ENCODE measurements around the gene ABHD17A.

The ABHD17A gene

GRCh38 chr19:1854542-1855039, 30.7 kb downstream of the ABHD17A start:
- Histone ChIP-seq H3K27me3 (ENCODE audit: insufficient read depth, insufficient read length) (no peaks in the 10 kb centered on the region), H3K4me3 (ENCODE audit: insufficient read length, low read depth) (peak overlapping the region; percentile 41), H3K4me1 (ENCODE audit: insufficient read depth, insufficient read length) (peaks cover 45% of the 10 kb centered on the region), H3K9ac (ENCODE audit: insufficient read length, low read depth) (peak overlapping the region; percentile 78), H3K9me3 (ENCODE audit: insufficient read depth, low read length) (no peaks in the 10 kb centered on the region), H3K36me3 (ENCODE audit: insufficient read depth, insufficient read length, low read length) (peaks cover 19% of the 10 kb centered on the region)
- no peak for DNase-seq (ENCODE audit: low read depth, low spot score)
- TF ChIP-seq SUZ12 (IDR thresholded peaks at IDR 0.05; ENCODE audit: extremely low read depth, insufficient read depth, insufficient read length) (no peak), ZNF274 (IDR thresholded peaks at IDR 0.05; ENCODE audit: low read depth, low read length) (no peak), YY1 (IDR thresholded peaks at IDR 0.05; ENCODE audit: insufficient read depth, insufficient read length) (no peak)

- Histone ChIP-seq H3K4me1 (ENCODE audit: insufficient read depth, insufficient read length) (peaks cover 42% of the 10 kb centered on the region), H3K4me3 (ENCODE audit: insufficient read length, low read depth) (peak overlapping the region; percentile 41), H3K9me3 (ENCODE audit: insufficient read depth, low read length) (no peaks in the 10 kb centered on the region), H3K36me3 (ENCODE audit: insufficient read depth, insufficient read length, low read length) (peaks cover 19% of the 10 kb centered on the region), H3K9ac (ENCODE audit: insufficient read length, low read depth) (peak overlapping the region; percentile 78), H3K27me3 (ENCODE audit: insufficient read depth, insufficient read length) (no peaks in the 10 kb centered on the region)
- TF ChIP-seq ZNF274 (IDR thresholded peaks at IDR 0.05; ENCODE audit: low read depth, low read length) (no peak), SUZ12 (IDR thresholded peaks at IDR 0.05; ENCODE audit: extremely low read depth, insufficient read depth, insufficient read length) (no peak)
- no peak for DNase-seq (ENCODE audit: low read depth, low spot score)
Observed at GRCh38 chr19:1854039-1854541, 31.2 kb downstream of the ABHD17A start.

- DNase-seq (ENCODE audit: low read depth, low spot score) = no peak
- TF ChIP-seq YY1 (IDR thresholded peaks at IDR 0.05; ENCODE audit: insufficient read depth, insufficient read length) (no peak), SUZ12 (IDR thresholded peaks at IDR 0.05; ENCODE audit: extremely low read depth, insufficient read depth, insufficient read length) (no peak), ZNF274 (IDR thresholded peaks at IDR 0.05; ENCODE audit: low read depth, low read length) (no peak)
- Histone ChIP-seq H3K36me3 (ENCODE audit: insufficient read depth, insufficient read length, low read length) (peaks cover 19% of the 10 kb centered on the region), H3K9ac (ENCODE audit: insufficient read length, low read depth) (peak overlapping the region; percentile 81), H3K4me1 (ENCODE audit: insufficient read depth, insufficient read length) (peaks cover 36% of the 10 kb centered on the region), H3K27me3 (ENCODE audit: insufficient read depth, insufficient read length) (no peaks in the 10 kb centered on the region), H3K9me3 (ENCODE audit: insufficient read depth, low read length) (no peaks in the 10 kb centered on the region), H3K4me3 (ENCODE audit: insufficient read length, low read depth) (no peak overlapping the region)
Observed at GRCh38 chr19:1853295-1854038, 31.8 kb downstream of the ABHD17A start.

GRCh38 chr19:1852581-1853128, 32.6 kb downstream of the ABHD17A start:
- Histone ChIP-seq H3K4me1 (ENCODE audit: insufficient read depth, insufficient read length) (peaks cover 29% of the 10 kb centered on the region), H3K27me3 (ENCODE audit: insufficient read depth, insufficient read length) (no peaks in the 10 kb centered on the region), H3K4me3 (ENCODE audit: insufficient read length, low read depth) (no peak overlapping the region), H3K36me3 (ENCODE audit: insufficient read depth, insufficient read length, low read length) (peaks cover 19% of the 10 kb centered on the region), H3K9ac (ENCODE audit: insufficient read length, low read depth) (peak overlapping the region; percentile 81), H3K9me3 (ENCODE audit: insufficient read depth, low read length) (no peaks in the 10 kb centered on the region)
- no peak for DNase-seq (ENCODE audit: low read depth, low spot score)
- TF ChIP-seq YY1 (IDR thresholded peaks at IDR 0.05; ENCODE audit: insufficient read depth, insufficient read length) (no peak), SUZ12 (IDR thresholded peaks at IDR 0.05; ENCODE audit: extremely low read depth, insufficient read depth, insufficient read length) (no peak), ZNF274 (IDR thresholded peaks at IDR 0.05; ENCODE audit: low read depth, low read length) (no peak)

GRCh38 chr19:1851654-1852580, 33.4 kb downstream of the ABHD17A start:
- peaks cover 23% of the 10 kb centered on the region for H3K4me1 ChIP-seq (ENCODE audit: insufficient read depth, insufficient read length)

GRCh38 chr19:1850809-1851653, 34.3 kb downstream of the ABHD17A start:
- Histone ChIP-seq H3K36me3 (ENCODE audit: insufficient read depth, insufficient read length, low read length) (peaks cover 32% of the 10 kb centered on the region), H3K9ac (ENCODE audit: insufficient read length, low read depth) (no peak overlapping the region), H3K9me3 (ENCODE audit: insufficient read depth, low read length) (no peaks in the 10 kb centered on the region), H3K4me1 (ENCODE audit: insufficient read depth, insufficient read length) (peaks cover 23% of the 10 kb centered on the region), H3K4me3 (ENCODE audit: insufficient read length, low read depth) (no peak overlapping the region), H3K27me3 (ENCODE audit: insufficient read depth, insufficient read length) (no peaks in the 10 kb centered on the region)
- no peak for DNase-seq (ENCODE audit: low read depth, low spot score)
- TF ChIP-seq ZNF274 (IDR thresholded peaks at IDR 0.05; ENCODE audit: low read depth, low read length) (no peak), SUZ12 (IDR thresholded peaks at IDR 0.05; ENCODE audit: extremely low read depth, insufficient read depth, insufficient read length) (no peak), YY1 (IDR thresholded peaks at IDR 0.05; ENCODE audit: insufficient read depth, insufficient read length) (no peak)

More at GRCh38 chr19:1851654-1852580, 33.4 kb downstream of the ABHD17A start:
- H3K27me3 ChIP-seq (ENCODE audit: insufficient read depth, insufficient read length) = no peaks in the 10 kb centered on the region
- H3K9me3 ChIP-seq (ENCODE audit: insufficient read depth, low read length) = no peaks in the 10 kb centered on the region
- DNase-seq (ENCODE audit: low read depth, low spot score) = no peak
- TF ChIP-seq ZNF274 (IDR thresholded peaks at IDR 0.05; ENCODE audit: low read depth, low read length) = no peak
- TF ChIP-seq YY1 (IDR thresholded peaks at IDR 0.05; ENCODE audit: insufficient read depth, insufficient read length) = no peak
- TF ChIP-seq SUZ12 (IDR thresholded peaks at IDR 0.05; ENCODE audit: extremely low read depth, insufficient read depth, insufficient read length) = no peak
- H3K36me3 ChIP-seq (ENCODE audit: insufficient read depth, insufficient read length, low read length) = peaks cover 23% of the 10 kb centered on the region
- no peak overlapping the region for H3K4me3 ChIP-seq (ENCODE audit: insufficient read length, low read depth)
- H3K9ac ChIP-seq (ENCODE audit: insufficient read length, low read depth) = peak overlapping the region; percentile 81
